GM19025 (cell line): ENCODE data around the gene KIF4A.
A peak's percentile ranks its signal among the peaks of the same experiment; 100 is the strongest.
"Not testable (repeated sequence)": the region's sequence is repeated elsewhere in the genome, so short reads cannot be mapped to it uniquely, and the experiment has no call there.

Experiments
- ATAC-seq: cut with Tn5 transposase; IDR thresholded peaks from one replicate; pipeline ENCODE4 v1.9.1; 2021; ENCODE audit warnings: mild to moderate bottlenecking, low read depth, moderate library complexity; ENCODE audit not compliant: unreplicated experiment

The KIF4A gene

DNA sequence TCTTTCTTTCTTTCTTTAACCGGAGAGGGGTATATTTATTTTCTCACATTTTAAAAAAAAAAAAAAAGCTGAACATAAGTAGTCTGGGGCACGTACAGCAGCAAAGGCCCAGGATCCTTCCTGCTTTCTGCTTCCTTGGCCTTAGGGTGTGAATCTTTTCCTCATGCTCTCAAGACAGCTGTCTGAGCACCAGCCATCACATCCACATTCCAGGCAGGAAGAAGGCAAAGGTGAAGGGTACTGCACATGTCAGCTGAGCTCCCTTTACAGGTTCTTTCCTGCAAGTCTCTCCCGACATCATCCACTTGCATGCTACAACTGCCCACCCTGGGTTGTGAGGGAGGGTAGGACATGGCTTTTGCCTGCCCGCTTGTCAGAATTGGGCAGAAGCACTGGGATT, 69.6 kb downstream of the KIF4A start:
- no peak for ATAC-seq

DNA sequence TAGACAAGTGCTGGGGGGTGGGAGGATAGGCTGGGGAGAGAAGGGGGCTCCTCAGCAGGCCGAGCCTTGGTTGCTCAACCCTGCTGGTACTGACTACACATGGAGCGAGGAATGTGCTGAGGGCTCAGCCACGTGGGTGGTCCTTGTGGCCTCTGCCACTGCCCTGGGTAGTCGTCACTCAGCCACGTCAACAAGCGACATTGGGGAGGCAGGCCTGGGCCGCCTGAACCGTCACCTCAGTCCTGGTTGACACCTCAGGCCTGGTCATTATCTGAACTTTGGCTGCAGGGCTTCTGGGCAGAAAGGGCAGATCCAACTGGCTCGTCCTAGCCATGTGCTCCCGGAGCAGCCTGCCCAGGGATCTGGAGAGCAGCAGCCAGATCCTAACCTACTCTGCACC, 70.5 kb downstream of the KIF4A start:
- no peak for ATAC-seq

DNA sequence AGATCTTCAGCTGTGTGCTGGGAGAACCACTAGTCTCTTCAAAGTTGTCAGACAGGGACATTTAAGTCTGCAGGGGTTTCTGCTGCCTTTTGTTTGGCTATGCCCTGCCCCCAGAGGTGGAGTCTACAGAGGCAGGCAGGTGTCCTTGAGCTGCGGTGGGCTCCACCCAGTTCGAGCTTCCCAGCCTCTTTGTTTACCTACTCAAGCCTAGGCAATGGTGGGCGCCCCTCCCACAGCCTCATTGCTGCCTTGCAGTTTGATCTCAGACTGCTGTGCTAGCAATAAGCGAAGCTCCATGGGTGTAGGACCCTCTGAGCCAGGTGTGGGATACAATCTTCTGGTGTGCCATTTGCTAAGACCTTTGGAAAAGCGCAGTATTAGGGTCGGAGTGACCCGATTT, 78.8 kb downstream of the KIF4A start:
- not testable (repeated sequence) for ATAC-seq

DNA sequence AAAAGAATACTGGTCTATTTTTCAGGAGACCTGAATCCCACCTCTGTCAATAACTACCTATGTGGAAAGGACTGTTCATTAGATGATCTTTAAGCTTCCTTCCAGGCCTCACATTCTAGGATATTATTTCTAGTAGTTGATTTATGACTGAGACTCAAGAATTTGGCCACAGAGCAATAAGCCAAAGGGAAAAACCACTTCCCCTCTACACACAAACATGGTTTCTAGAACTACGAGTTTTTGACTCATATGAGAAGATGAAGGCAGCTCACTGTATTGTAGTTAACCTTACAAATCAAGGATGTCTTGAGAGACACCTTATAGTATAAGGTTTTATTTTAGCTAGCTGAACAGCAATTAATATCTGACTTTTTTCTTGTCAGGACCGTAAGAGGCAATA, 96.3 kb downstream of the KIF4A start:
- ATAC-seq = no peak

DNA sequence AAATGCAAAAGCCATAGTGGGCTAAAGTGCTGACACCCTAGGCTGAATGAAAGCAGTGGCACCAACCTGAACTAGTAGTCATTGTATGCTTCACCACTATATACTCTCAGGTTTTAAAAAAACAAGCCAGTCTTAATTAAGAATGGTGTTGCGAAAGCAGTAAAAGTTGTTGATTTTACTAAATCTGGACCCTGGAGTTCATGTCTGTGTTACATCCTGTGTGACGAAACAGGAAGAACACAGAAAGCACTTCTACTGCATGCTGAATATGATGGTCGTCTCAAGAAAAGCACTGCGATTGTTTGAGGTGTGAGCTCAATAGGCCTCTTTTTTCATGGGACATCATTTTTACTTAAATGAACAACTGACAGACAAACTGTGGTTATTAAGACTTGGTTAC, 109.0 kb downstream of the KIF4A start:
- no peak for ATAC-seq

DNA sequence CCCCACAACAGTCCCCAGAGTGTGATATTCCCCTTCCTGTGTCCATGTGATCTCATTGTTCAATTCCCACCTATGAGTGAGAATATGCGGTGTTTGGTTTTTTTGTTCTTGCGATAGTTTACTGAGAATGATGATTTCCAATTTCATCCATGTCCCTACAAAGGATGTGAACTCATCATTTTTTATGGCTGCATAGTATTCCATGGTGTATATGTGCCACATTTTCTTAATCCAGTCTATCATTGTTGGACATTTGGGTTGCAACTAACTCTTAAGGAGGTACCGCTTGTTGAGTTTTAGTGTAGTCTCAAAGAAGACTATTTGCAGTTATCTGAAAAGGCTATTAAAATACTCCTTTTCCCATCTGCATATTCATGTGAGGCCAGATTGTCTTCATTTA, 110.3 kb downstream of the KIF4A start:
- not testable (repeated sequence) for ATAC-seq

DNA sequence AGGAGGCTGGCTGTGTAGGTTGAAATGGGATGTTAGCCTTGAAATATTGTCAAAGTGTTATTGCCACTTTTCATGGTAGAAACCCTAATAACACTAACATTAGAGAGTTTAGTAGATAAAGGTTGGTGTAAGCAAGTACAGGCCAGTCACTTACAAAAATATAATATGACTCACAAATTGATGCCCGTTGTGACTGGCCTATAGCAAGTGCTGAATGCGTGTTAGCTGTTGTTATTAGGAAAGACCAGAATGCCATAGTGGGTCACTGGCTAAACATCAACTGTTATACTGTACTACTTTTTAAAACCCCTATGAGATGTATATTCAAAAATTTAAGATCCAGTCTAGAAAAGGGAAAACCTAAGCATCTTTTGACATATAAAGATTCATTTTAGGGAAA, 112.8 kb downstream of the KIF4A start:
- no peak for ATAC-seq

DNA sequence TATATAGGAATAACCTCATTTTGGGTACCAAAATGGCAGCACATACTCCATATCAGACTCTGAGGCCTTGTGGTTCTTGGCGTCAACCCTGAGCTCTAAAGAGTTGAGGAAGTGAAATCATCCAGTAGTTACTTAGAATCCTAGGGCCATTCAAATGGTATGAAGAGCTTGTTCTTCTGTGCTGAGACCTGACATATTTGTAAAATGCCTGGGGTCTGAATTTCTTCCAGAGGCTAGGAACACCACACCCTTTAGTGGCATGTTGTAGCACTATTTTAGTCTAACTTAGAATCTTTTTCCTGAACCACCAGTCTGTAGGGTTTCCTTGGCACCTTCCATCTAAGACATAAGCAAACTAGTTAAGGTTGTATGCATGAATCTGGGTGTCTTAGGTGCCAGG, 115.1 kb downstream of the KIF4A start:
- no peak for ATAC-seq

DNA sequence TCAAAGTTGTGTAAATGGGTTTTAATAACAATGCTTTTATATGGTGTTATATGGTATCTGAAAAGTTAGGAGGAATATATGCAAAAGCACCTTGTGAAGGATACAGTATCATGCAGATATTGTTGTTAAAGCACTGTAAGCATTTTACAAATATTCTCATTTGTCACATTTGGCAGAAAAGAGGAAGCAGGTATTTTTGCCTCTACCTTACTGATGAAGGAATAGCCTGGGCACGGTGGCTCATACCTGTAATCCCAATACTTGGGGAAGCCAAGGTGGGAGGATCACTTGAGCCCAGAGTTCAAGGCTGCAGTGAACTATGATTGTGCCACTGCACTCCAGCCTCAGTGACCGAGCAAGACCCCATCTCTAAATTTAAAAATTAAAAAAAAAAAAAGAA, 121.0 kb downstream of the KIF4A start:
- ATAC-seq = no peak

DNA sequence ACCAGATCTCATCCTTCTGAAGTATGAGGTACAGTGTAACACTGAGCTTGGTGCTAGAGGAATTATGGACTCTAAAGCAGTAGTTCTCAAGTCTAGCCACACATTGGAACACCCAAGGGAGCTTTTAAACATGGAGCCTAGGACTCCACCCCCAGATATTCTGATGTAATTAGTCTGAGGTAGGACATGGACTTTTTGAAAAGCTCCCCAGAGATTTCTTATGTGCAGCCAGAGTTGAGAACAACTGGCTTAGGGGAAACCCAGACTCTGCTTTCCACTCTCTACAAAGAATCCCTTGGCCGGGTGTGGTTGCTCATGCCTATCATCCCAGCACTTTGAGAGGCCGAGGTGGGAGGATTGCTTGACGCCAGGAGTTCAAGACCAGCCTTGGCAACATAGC, 121.6 kb downstream of the KIF4A start:
- no peak for ATAC-seq

DNA sequence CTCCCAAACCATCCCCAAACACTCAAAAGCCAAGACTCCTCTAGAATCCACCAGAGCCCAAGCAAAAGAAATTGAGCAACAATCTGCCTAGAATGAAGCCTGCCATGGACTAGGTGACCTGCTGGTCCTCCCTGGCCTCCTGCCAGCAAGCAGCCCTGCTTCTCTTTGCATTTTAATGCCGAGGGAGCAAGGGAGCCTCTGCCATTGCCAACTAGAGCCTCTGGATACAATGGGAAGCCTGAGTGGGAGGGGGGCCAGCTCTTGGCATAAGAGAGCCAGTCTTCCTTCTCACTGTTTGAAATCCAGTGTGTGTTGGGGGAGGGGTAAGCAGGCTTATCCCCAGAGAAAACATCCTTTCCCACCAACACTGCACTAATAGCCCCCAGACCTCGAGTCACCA, 131.7 kb downstream of the KIF4A start:
- ATAC-seq = no peak

DNA sequence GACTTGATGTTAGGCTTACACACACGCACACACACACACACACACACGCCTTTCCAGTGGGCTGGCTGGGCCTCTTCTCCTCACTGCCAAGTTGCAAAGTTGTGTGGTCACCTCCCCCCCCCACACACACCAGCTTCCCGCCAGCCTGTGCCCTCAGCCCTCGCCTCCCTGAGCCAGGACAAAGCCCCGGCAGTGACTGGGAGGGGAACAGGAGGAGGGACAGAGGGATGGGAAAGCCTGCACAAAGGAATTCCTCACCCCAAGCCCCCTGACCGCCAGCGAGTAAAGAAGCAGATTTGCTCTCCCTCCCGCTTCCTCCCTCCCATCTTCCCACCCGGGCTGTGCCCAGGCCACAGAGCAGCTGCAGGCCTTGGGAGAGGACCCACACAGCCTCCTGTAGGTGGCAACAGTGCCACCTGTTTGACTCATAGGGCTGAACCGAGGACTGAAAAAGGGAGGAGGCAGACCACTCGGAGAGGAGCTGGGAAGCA, 133.0 kb downstream of the KIF4A start, which contains the start of gene GDPD2:
GDPD2 (plus strand) TSS at position 464 of the 491 bp plus-strand sequence. CDS start 1,671 bp downstream, outside the sequence.
- ATAC-seq = no peak

DNA sequence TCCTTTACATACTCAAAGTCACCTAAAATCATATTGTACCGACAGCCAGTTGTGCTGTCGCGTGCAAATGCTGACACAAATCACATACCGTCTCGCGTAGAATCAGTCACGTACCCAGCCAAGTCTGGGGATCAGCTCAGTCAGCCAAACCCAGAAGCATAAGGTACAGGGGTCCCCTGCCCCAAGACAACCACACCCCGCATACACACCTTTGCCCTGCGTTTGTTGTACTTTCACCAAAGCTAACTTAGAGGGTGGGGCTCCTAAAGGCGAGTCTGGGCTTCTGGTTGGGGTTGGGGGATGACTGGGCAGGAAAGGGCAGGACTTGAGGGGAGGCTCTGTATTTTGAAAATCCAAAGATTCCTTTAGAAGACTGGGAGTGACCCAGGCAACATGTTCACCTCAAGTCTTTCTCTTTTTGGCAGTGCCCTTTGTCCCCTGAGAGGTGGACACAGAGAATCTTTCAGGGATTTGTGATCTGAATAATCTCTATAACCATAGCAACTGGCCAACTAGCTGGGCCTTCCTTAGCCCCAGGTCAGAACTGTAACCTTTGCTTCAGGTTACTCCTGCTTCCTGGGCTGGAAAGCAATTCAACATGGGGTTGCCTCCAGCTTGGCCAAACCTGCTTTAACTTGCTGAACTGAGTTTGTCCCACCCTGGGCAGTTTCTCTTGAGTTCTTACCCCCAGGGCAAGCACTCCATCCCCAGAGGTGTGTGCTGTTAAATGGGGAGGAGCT, 134.2 kb downstream of the KIF4A start:
- no peak for ATAC-seq

DNA sequence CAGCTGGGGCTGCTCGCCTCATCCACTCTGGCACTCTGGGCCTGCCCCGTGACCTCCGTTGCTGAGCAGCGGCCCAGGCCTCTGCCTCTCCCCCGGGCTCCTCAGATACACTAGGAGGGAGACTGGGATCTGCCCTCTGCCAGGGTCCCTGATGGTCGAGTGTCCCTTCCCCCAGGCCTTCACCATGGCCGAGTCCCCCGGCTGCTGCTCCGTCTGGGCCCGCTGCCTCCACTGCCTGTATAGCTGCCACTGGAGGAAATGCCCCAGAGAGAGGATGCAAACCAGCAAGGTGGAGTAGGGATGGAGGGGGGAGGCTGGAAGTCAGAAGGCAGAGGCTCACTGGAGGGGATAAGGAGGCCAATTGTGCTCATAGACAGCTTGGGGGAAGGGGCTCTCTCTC, 134.9 kb downstream of the KIF4A start:
- ATAC-seq = no peak

DNA sequence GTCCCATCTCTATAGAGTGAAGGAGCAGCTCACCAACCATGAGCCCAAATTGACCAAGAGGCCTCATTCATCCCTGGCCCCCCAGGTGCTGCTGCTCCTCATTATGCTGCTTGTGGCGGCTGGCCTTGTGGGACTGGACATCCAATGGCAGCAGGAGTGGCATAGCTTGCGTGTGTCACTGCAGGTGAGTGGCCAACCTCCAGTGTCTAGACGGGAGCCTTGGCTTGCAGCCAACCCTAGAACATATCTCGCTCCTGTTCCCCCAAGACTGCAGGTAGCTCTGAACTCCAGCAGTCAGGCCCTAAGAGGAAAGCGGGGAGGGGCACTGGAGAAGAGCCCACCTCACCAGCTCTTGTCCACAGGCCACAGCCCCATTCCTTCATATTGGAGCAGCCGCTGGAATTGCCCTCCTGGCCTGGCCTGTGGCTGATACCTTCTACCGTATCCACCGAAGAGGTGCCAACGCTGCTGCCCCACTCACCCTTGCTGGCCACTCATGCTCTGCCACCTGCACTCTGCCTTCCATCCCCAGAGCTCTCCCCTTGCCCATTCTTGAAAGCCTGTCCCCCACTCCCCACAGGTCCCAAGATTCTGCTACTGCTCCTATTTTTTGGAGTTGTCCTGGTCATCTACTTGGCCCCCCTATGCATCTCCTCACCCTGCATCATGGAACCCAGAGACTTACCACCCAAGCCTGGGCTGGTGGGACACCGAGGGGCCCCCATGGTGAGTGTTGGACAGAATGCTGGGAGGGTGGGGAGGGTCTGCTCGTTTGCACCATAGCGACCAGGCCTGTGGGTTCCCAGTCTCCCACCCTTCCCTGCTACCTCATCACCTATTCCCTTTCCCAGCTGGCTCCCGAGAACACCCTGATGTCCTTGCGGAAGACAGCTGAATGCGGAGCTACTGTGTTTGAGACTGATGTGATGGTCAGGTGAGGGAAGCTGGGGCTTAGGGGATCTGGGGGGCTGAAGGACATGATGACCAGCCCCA, 136.7 kb downstream of the KIF4A start:
- ATAC-seq = no peak

DNA sequence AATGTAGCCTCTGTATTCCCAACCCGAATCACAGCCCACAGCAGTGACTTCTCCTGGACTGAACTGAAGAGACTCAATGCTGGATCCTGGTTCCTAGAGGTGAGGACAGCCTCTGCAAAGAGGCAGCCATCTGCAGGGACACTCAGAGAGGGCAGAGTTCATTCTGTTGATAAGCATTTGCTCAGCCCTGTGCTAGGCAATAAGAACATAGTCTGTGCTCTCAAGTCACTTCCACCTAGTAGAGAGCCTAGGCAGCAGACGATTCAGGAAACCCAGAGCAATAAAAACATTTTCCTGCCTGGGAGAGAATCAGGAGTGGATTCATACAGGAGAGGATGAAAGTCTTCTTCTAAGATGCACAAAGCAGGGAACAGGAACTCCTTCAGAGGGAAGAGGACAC, 137.5 kb downstream of the KIF4A start:
- ATAC-seq = no peak

DNA sequence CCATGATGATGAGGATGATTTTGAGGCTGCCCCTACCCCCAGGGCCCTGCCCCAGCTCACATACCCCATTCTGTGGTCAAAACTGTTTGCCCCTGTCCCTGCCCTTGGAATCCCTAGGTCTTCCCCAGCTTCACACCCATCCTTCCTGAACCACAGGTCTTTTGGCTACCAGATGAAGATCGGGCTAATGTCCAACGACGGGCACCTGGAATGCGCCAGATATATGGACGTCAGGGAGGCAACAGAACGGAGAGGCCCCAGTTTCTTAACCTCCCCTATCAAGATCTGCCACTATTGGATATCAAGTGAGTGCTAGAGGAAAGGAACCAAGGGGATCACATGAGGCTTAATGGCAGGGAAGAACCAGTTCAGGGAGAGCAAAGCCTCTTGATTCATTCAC, 139.9 kb downstream of the KIF4A start:
- ATAC-seq = no peak

DNA sequence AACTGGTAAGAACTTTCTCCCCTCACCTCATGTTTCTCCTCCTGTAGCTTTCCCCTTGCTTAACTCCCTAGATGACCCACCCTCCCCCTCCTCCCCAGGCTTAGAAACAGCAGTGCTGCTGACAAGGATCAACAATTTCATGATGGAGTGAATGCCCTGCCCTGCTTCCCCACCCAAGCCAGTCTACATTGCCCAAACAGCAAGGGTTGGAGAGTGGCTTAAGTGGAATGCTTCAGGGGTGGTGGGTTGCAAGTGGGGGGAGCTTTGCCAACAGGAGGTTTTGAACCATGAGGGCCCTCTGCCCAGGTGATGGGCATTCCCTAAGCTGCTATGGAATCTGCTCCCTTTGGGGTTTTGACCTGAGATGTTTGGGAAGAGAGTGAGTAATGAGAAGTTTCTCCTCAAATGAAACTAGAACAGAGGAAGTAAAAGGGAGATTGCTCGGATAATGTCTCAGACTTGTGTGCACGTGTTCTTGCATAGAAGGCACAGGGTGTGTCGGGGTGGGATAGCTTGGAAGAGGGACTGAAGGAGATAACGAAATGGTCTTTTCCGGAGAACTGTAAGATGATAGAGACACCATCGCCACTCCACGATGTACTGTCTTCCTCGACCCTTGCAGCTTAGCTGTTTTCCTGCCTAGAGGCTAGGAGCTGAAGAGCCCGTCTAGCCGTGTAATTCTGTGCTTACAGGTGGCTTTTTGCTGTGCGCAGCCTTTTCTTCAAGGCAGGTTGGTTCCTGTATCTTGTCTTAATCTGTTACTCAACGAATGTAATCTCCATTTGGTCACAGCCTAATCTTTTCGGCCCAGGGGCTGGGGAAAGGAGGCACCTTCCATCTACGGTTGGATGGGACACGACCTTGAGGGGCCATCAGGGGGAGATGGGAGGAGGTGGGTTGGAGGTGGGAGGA, 143.3 kb downstream of the KIF4A start:
- no peak for ATAC-seq

DNA sequence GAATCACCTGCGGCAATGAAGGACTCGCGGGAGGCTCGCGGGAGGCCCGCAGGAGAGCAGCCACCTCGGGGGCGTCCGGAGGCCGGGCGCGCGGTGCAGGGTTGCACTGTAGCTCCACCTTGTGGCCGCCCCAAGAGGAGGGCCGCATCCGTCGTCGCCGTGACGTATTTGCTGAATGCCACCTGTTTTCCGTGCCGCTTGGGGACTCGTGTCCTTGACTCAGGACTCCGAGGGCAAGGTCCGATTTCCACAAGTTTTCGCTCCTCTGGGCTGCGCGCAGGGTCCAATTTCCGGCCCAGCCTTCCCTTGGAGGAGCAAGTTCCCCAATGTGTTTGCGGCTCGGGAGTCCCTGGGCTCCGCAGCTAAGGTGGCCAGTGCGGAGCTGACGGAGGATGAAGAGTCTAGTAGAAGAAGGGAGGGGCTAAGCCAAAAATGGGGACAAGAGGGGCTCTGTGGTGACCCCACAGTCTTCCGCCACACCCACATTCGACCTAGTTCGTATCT, 144.0 kb downstream of the KIF4A start:
- peak; percentile 60 for ATAC-seq

DNA sequence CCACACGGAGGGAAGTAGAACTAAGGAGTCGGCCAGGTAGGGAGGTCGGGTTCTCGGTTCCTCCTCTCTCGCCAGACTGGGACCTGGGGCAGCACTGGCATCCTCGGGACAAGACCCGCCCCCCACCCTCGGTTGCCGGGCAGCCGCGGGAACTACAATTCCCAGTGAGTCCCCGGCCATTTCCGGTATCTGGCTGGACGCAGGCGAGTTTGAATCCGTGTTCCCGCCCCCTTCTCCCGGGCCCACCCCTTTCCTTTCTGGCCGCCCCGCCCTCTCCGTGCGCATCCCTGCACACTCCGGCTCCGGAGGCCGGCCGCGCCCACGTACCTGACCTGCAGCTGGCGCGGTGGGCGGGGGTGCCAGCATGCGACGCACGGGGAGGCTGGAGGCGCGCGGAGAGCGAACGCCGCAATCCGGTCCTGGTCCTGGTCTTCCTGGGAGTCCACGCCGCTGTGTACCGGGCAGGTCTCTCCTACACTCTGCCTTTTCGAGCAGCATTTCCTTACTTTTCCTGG, 144.5 kb downstream of the KIF4A start:
- ATAC-seq = peak; percentile 62
